Esophagus squamous epithelium (tissue), 5 donors: ENCODE data around the gene RTN4R. TPM values are rescaled to one million over a fixed set of nuclear protein-coding genes. Genes with fewer than 3 reads are reported as not detected.
A peak's percentile ranks its signal among the peaks of the same experiment; 100 is the strongest.

ENCODE experiments used
- DNase-seq: peaks from one replicate; lab custom pipeline; 2025; lab: John Stamatoyannopoulos, UW
- H3K27ac ChIP-seq, 4 donors: fragments of 200-600 bp; sonication (generic); one replicate each; pipeline ENCODE4 v1.5.1; 2016 to 2019; ENCODE audit warnings: mild to moderate bottlenecking in 1 of 4
- H3K27me3 ChIP-seq, 4 donors: fragments of 200-600 bp; sonication (generic); 1 replicate in 3 of 4; 2 replicates in 1 of 4; pipeline versions ENCODE4 v1.5.1 to v1.6.0; 2017 to 2021; ENCODE audit warnings: antibody characterized with exemption in 1 of 4
- H3K36me3 ChIP-seq, 3 donors: fragments of 200-600 bp; sonication (generic); one replicate each; pipeline ENCODE4 v1.5.1; 2016 to 2019
- H3K4me1 ChIP-seq, 3 donors: fragments of 200-600 bp; sonication (generic); one replicate each; pipeline ENCODE4 v1.5.1; 2017 to 2019
- H3K4me3 ChIP-seq, 4 donors: fragments of 200-600 bp; sonication (generic); 1 replicate in 3 of 4; 2 replicates in 1 of 4; pipeline ENCODE4 v1.5.1; 2016 to 2019; ENCODE audit warnings: mild to moderate bottlenecking in 2 of 4, moderate library complexity in 1 of 4
- H3K9me3 ChIP-seq, 3 donors: fragments of 200-600 bp; sonication (generic); one replicate each; pipeline ENCODE4 v1.5.1; 2016 to 2019
- CTCF ChIP-seq, 6 experiments: fragments of 450-650 bp in 4 of 6; fragments of 200-600 bp in 2 of 6; sonication (generic) in 2 of 6; IDR thresholded peaks; one replicate each; pipeline ENCODE4 v1.5.1; 2016 to 2019; ENCODE audit warnings: antibody characterized with exemption in 6 of 6, mild to moderate bottlenecking in 4 of 6, moderate library complexity in 4 of 6
- POLR2A ChIP-seq, 4 donors: fragments of 450-650 bp; IDR thresholded peaks; one replicate each; pipeline ENCODE4 v1.6.1; 2017; ENCODE audit warnings: antibody characterized with exemption in 4 of 4, mild to moderate bottlenecking in 4 of 4, moderate library complexity in 3 of 4
- WGBS, 2 donors: methylation state at CpG; one replicate each; pipeline ENCODE4 v1.1.5; 2018; 5-methylcytosine and 5-hydroxymethylcytosine counted together
- intact Hi-C: fragments of 100-400 bp; cut with DNase I; formaldehyde crosslinking; loops from one replicate; pipeline ENCODE4 v1.15.0; 2022
- total RNA-seq, 4 donors: library from RNA; depleted of rRNA; stranded (reverse); fragments of >200 nt; gene quantifications; one replicate each; pipeline ENCODE4 v1.1.0, GENCODE V29; 2016
- donor health status: DM: yes; HTN: yes; CAD: no.

RTN4R gene
- total RNA-seq, 4 donors from 2014 or later = 0.97 to 3.9 (median 2.5) TPM

- H3K36me3 ChIP-seq = no peaks in the 10 kb centered on the region
- no peak for DNase-seq
- H3K4me3 ChIP-seq = no peak overlapping the region
- TF ChIP-seq CTCF (IDR thresholded peaks at IDR 0.05) (no peak), POLR2A (IDR thresholded peaks at IDR 0.05) (no peak)
- H3K9me3 ChIP-seq = no peaks in the 10 kb centered on the region
- intact Hi-C loops = no loop called here
- H3K4me1 ChIP-seq = peaks cover 35 to 82% (median 37%) of the 10 kb centered on the region in 3 donors
- no peak overlapping the region for H3K27ac ChIP-seq
- WGBS, 2 donors = 45 to 68% methylated on average over 8 to 9 of the region's 14 CpGs
- H3K27me3 ChIP-seq = no peaks in the 10 kb centered on the region
Observed at GRCh38 chr22:20240447-20240764, 27.7 kb downstream of the RTN4R start.

GRCh38 chr22:20239676-20240446, 28.3 kb downstream of the RTN4R start:
- WGBS, 2 donors = 74 to 93% methylated on average over 3 to 6 of the region's 9 CpGs
- Histone ChIP-seq H3K27ac (peak overlapping the region in 1 of 4 donors; percentile 50), H3K9me3 (no peaks in the 10 kb centered on the region), H3K4me3 (no peak overlapping the region), H3K27me3 (no peaks in the 10 kb centered on the region), H3K4me1 (peaks cover 35 to 76% (median 37%) of the 10 kb centered on the region in 3 donors), H3K36me3 (no peaks in the 10 kb centered on the region)
- intact Hi-C loops = no loop called here
- DNase-seq = no peak
- TF ChIP-seq CTCF (IDR thresholded peaks at IDR 0.05) (no peak), POLR2A (IDR thresholded peaks at IDR 0.05) (no peak)

- Histone ChIP-seq H3K4me3 (peak overlapping the region in 1 of 4 donors; percentile 24), H3K4me1 (peaks cover 35 to 69% (median 37%) of the 10 kb centered on the region in 3 donors), H3K9me3 (no peaks in the 10 kb centered on the region), H3K27ac (peak overlapping the region in 3 of 4 donors; percentile 2 to 50 (median 45)), H3K36me3 (no peaks in the 10 kb centered on the region), H3K27me3 (no peaks in the 10 kb centered on the region)
- 38 to 66% methylated on average over 10 to 24 of the region's 35 CpGs for WGBS, 2 donors
- intact Hi-C loops = no loop called here
- no peak for DNase-seq
- TF ChIP-seq POLR2A (IDR thresholded peaks at IDR 0.05) (no peak), CTCF (IDR thresholded peaks at IDR 0.05) (no peak)
Observed at GRCh38 chr22:20238901-20239675, 29.0 kb downstream of the RTN4R start.

GRCh38 chr22:20238536-20238900, 29.6 kb downstream of the RTN4R start:
- DNase-seq = no peak
- peaks cover 31 to 63% (median 32%) of the 10 kb centered on the region in 3 donors for H3K4me1 ChIP-seq
- no peaks in the 10 kb centered on the region for H3K9me3 ChIP-seq
- intact Hi-C loops = no loop called here
- TF ChIP-seq POLR2A (IDR thresholded peaks at IDR 0.05) (no peak), CTCF (IDR thresholded peaks at IDR 0.05) (peak in 4 of 6 experiments; percentile 23 to 46 (median 39))
- H3K36me3 ChIP-seq = no peaks in the 10 kb centered on the region
- WGBS, 2 donors = no CpG with 5 or more reads among the region's 6 CpGs
- no peak overlapping the region for H3K4me3 ChIP-seq
- no peaks in the 10 kb centered on the region for H3K27me3 ChIP-seq
- peak overlapping the region in 3 of 4 donors; percentile 2 to 50 (median 45) for H3K27ac ChIP-seq
